GM12878 (cell line): ENCODE results near the gene RPS6KA4. TPM values are rescaled to one million over a fixed set of nuclear protein-coding genes. Genes with fewer than 3 reads are reported as not detected.

Source experiments
- ATAC-seq: fragments of 200-7000 bp; cut with Tn5 transposase; 3 replicates; pipeline ENCODE4 v1.9.1; 2020; ENCODE audit warnings: mild to moderate bottlenecking, moderate library complexity
- BruUV-seq: library from RNA; stranded (reverse); fragments of 400-500 nt; replicated peaks from 2 replicates; lab custom pipeline; 2021; lab: Mats Ljungman, UMichigan
- CTCF ChIA-PET: fragments of 300-600 bp; sonication (Branson Sonifier 250); formaldehyde crosslinking; extraction: SDS; loops from one replicate; lab custom pipeline; 2021; ENCODE audit warnings: inconsistent platforms; lab: Yijun Ruan, JAX
- POLR2A ChIA-PET: fragments of 350-600 bp; formaldehyde crosslinking; extraction: SDS; loops from one replicate; lab custom pipeline; 2021; ENCODE audit warnings: inconsistent platforms; lab: Charles Lee
- RAD21 ChIA-PET: fragments of 300-600 bp; sonication (Branson Sonifier 250); formaldehyde crosslinking; loops from one replicate; lab custom pipeline; 2023; ENCODE audit warnings: antibody characterized with exemption; ENCODE audit not compliant: unreplicated experiment; lab: Charles Lee
- SMC1A ChIA-PET: fragments of 300-600 bp; sonication (Branson Sonifier 250); formaldehyde crosslinking; loops from one replicate; lab custom pipeline; 2023; ENCODE audit not compliant: unreplicated experiment, uncharacterized antibody; lab: Charles Lee
- DNase-seq: peaks from one replicate; pipeline ENCODE4 v3.0.0-alpha.2; 2011; ENCODE audit warnings: low read depth, low spot score
- FAIRE-seq: peaks from 3 replicates; lab custom pipeline; 2011; peaks lifted over from hg19 to GRCh38; lab: Jason Lieb, UNC
- H2AFZ ChIP-seq: 2 replicates; pipeline ENCODE4 v1.6.0; 2011; ENCODE audit warnings: low read depth, low read length, control low read depth; ENCODE audit not compliant: control insufficient read depth
- H3K27ac ChIP-seq: 2 replicates; pipeline ENCODE4 v1.5.1; 2011; ENCODE audit warnings: control low read depth; ENCODE audit not compliant: control insufficient read depth, insufficient read depth
- H3K27me3 ChIP-seq, 2 experiments: replicated peaks in 1 of 2; 2 replicates each; pipeline versions ENCODE4 v1.6.0 to v1.6.1; 2011; ENCODE audit warnings: low read length in 1 of 2; ENCODE audit not compliant: control insufficient read depth in 2 of 2, insufficient read depth in 2 of 2
- H3K36me3 ChIP-seq, 2 experiments: 2 replicates each; pipeline ENCODE4 v1.5.1; 2011; ENCODE audit warnings: low read length in 1 of 2; ENCODE audit not compliant: control insufficient read depth in 2 of 2, insufficient read depth in 2 of 2
- H3K4me1 ChIP-seq: 2 replicates; pipeline ENCODE4 v1.6.1; 2011; ENCODE audit warnings: mild to moderate bottlenecking, low read length, moderate library complexity, mixed read lengths; ENCODE audit not compliant: control insufficient read depth, insufficient read depth
- H3K4me2 ChIP-seq: 2 replicates; pipeline ENCODE4 v1.6.0; 2011; ENCODE audit warnings: control low read depth; ENCODE audit not compliant: control insufficient read depth, insufficient read depth
- H3K4me3 ChIP-seq: fragments of 200-600 bp; sonication (generic); 2 replicates; pipeline ENCODE4 v1.5.1; 2016
- H3K79me2 ChIP-seq: 2 replicates; pipeline ENCODE4 v1.6.0; 2011; ENCODE audit warnings: low read length; ENCODE audit not compliant: control insufficient read depth, insufficient read depth
- H3K9ac ChIP-seq: 2 replicates; pipeline ENCODE4 v1.8.0; 2011; ENCODE audit warnings: low read length, control low read depth, mixed read lengths; ENCODE audit not compliant: control insufficient read depth, insufficient read depth
- H3K9me3 ChIP-seq: replicated peaks from 3 replicates; pipeline ENCODE4 v1.5.1; 2011; ENCODE audit warnings: mild to moderate bottlenecking, low read length; ENCODE audit not compliant: control insufficient read depth, insufficient read depth
- H4K20me1 ChIP-seq: 2 replicates; pipeline ENCODE4 v1.6.0; 2011; ENCODE audit not compliant: control insufficient read depth, insufficient read depth
- ATF7 ChIP-seq: fragments of 450-650 bp; IDR thresholded peaks from 2 replicates; pipeline ENCODE4 v1.6.1; 2016; ENCODE audit warnings: low read depth, mild to moderate bottlenecking
- BCL11A ChIP-seq: IDR thresholded peaks from 2 replicates; pipeline ENCODE4 v1.6.1; 2011; ENCODE audit warnings: low read depth, low read length
- BHLHE40 ChIP-seq, 2 experiments: fragments of 450-650 bp in 1 of 2; IDR thresholded peaks; 2 replicates each; pipeline ENCODE4 v1.6.1; 2011 to 2017; ENCODE audit warnings: low read depth in 2 of 2, borderline replicate concordance in 1 of 2, improper control_type of control experiment in 1 of 2, low read length in 1 of 2, mild to moderate bottlenecking in 1 of 2
- EZH2 ChIP-seq: IDR thresholded peaks from 2 replicates; pipeline ENCODE4 v1.6.1; 2012; ENCODE audit warnings: low read depth, mild to moderate bottlenecking, control low read depth, inconsistent platforms, low read length, borderline replicate concordance; ENCODE audit not compliant: control insufficient read depth
- LARP7 ChIP-seq: fragments of 450-650 bp; IDR thresholded peaks from 2 replicates; pipeline ENCODE4 v1.6.1; 2017; ENCODE audit warnings: mild to moderate bottlenecking
- NFYA ChIP-seq: IDR thresholded peaks from 2 replicates; pipeline ENCODE4 v1.6.1; 2011; ENCODE audit warnings: low read depth, mild to moderate bottlenecking, low read length, improper control_type of control experiment, borderline replicate concordance
- RBBP5 ChIP-seq: fragments of 200-600 bp; sonication (generic); conservative IDR thresholded peaks from 2 replicates; pipeline ENCODE4 v1.6.1; 2016
- SMAD1 ChIP-seq: fragments of 450-650 bp; IDR thresholded peaks from 2 replicates; pipeline ENCODE4 v1.6.1; 2018; ENCODE audit warnings: mild to moderate bottlenecking, low read depth; ENCODE audit not compliant: partially characterized antibody
- TAF1 ChIP-seq: IDR thresholded peaks from 2 replicates; pipeline ENCODE4 v1.6.1; 2011; ENCODE audit warnings: mild to moderate bottlenecking, low read depth, low read length, borderline replicate concordance
- WGBS: methylation state at CpG from one replicate; pipeline ENCODE4 v1.1.6; 2016; ENCODE audit warnings: low lambda C conversion rate; ENCODE audit not compliant: insufficient replicate concordance, insufficient coverage; ENCODE audit errors: missing lambda C conversion rate; 5-methylcytosine and 5-hydroxymethylcytosine counted together
- in situ Hi-C: fragments of 300-500 bp; cut with MboI; formaldehyde crosslinking; loops from 9 replicates; pipeline ENCODE4 v1.14.3; 2018; ENCODE audit warnings: mixed read lengths
- intact Hi-C: fragments of 100-400 bp; cut with micrococcal nuclease; formaldehyde crosslinking; loops from one replicate; pipeline ENCODE4 v1.14.2; 2022; ENCODE audit not compliant: unreplicated experiment
- polyA plus RNA-seq, 11 experiments: library from polyadenylated mRNA; depleted of rRNA in 4 of 11; unstranded in 6 of 11; stranded (reverse) in 5 of 11; fragments of >200 nt; fragmentation: Nextera tagmentation in 4 of 11; fragmentation: Illumina TruSeq in 1 of 11; extraction: Ambion mirVana in 4 of 11; extraction: Trizol in 1 of 11; gene quantifications; 1 replicate in 1 of 11; 2 replicates in 10 of 11; pipeline versions ENCODE4 v1.2.1 to v1.2.3, GENCODE V29; 2011 to 2016; ENCODE audit warnings: inconsistent platforms in 2 of 11, missing spikeins in 2 of 11, low read depth in 1 of 11
- total RNA-seq, 4 experiments: library from RNA; depleted of rRNA in 3 of 4; stranded (reverse); fragments of >200 nt in 3 of 4; fragmentation: Illumina TruSeq in 1 of 4; extraction: Trizol in 1 of 4; gene quantifications; 2 replicates each; pipeline versions ENCODE4 v1.2.1 to v1.2.3, GENCODE V29; 2013 to 2021
- TF ChIP-seq, protein P1 (sequence below): fragments of 450-650 bp; formaldehyde crosslinking; IDR thresholded peaks from 2 replicates; pipeline ENCODE4 v1.4.0; 2022; ENCODE audit warnings: mild to moderate bottlenecking, moderate library complexity
- TF ChIP-seq, protein P2 (sequence below): fragments of 450-650 bp; IDR thresholded peaks from 2 replicates; pipeline ENCODE4 v1.6.1; 2017; ENCODE audit warnings: low read depth, mild to moderate bottlenecking, moderate library complexity
- TF ChIP-seq, protein P3 (sequence below): IDR thresholded peaks from 2 replicates; pipeline ENCODE4 v1.6.1; 2012; ENCODE audit warnings: mild to moderate bottlenecking, low read depth, low read length

RPS6KA4 gene
- total and polyA plus RNA-seq, 10 of the 15 experiments (the other 5 are each of a cell fraction or from before 2014, with no cell fraction given): 0.34 to 32.6 (median 11.3) TPM

GRCh38 chr11:64366751-64367150, 7.8 kb downstream of the RPS6KA4 start (continued):
- TF ChIP-seq NFYA (no peak), SMAD1 (no peak), RBBP5 (no peak), ATF7 (no peak), EZH2 (no peak), TAF1 (no peak)
- TF ChIP-seq, protein P1, sequence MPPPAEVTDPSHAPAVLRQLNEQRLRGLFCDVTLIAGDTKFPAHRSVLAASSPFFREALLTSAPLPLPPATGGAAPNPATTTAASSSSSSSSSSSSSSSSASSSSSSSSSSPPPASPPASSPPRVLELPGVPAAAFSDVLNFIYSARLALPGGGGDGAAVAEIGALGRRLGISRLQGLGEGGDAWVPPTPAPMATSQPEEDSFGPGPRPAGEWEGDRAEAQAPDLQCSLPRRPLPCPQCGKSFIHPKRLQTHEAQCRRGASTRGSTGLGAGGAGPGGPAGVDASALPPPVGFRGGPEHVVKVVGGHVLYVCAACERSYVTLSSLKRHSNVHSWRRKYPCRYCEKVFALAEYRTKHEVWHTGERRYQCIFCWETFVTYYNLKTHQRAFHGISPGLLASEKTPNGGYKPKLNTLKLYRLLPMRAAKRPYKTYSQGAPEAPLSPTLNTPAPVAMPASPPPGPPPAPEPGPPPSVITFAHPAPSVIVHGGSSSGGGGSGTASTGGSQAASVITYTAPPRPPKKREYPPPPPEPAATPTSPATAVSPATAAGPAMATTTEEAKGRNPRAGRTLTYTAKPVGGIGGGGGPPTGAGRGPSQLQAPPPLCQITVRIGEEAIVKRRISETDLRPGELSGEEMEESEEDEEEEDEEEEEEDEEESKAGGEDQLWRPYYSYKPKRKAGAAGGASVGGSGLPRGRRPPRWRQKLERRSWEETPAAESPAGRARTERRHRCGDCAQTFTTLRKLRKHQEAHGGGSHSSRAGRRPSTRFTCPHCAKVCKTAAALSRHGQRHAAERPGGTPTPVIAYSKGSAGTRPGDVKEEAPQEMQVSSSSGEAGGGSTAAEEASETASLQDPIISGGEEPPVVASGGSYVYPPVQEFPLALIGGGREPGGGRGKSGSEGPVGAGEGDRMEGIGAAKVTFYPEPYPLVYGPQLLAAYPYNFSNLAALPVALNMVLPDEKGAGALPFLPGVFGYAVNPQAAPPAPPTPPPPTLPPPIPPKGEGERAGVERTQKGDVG (CRISPR knock-in tag): no peak

DNA sequence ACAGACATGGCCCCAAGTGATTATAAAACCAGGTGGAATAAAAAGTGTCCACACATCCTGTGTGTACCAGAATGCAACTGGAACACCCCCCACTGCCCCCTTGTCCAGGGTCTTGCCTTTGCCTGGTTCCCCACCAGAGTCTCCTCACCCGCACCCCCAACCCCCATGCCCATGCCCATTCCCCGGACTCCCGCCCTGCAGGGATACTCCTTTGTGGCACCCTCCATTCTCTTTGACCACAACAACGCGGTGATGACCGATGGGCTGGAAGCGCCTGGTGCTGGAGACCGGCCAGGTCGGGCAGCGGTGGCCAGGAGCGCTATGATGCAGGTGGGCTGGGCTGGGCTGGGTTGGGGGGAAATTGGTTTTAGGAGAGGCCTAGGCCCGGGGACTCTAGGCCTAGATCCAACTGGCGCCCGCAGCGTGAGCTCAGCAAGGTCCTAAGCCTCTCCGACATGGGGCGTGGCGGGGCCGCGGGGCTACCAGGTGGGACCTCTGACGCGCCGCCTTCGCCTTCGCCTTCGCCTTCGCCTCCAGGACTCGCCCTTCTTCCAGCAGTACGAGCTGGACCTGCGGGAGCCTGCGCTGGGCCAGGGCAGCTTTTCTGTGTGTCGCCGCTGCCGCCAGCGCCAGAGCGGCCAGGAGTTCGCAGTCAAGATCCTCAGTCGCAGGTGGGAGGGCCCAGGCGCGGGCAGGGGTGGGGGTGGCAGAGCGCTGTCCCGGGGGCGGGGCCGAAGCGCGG, 9.1 kb downstream of the RPS6KA4 start:
- in situ Hi-C loops (no loop called here), intact Hi-C loops (no loop called here)
- TF ChIP-seq LARP7: no peak
- TF ChIP-seq, protein P2, sequence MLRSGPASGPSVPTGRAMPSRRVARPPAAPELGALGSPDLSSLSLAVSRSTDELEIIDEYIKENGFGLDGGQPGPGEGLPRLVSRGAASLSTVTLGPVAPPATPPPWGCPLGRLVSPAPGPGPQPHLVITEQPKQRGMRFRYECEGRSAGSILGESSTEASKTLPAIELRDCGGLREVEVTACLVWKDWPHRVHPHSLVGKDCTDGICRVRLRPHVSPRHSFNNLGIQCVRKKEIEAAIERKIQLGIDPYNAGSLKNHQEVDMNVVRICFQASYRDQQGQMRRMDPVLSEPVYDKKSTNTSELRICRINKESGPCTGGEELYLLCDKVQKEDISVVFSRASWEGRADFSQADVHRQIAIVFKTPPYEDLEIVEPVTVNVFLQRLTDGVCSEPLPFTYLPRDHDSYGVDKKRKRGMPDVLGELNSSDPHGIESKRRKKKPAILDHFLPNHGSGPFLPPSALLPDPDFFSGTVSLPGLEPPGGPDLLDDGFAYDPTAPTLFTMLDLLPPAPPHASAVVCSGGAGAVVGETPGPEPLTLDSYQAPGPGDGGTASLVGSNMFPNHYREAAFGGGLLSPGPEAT: no peak
- no peak for TF ChIP-seq BCL11A
- TF ChIP-seq, protein P3, sequence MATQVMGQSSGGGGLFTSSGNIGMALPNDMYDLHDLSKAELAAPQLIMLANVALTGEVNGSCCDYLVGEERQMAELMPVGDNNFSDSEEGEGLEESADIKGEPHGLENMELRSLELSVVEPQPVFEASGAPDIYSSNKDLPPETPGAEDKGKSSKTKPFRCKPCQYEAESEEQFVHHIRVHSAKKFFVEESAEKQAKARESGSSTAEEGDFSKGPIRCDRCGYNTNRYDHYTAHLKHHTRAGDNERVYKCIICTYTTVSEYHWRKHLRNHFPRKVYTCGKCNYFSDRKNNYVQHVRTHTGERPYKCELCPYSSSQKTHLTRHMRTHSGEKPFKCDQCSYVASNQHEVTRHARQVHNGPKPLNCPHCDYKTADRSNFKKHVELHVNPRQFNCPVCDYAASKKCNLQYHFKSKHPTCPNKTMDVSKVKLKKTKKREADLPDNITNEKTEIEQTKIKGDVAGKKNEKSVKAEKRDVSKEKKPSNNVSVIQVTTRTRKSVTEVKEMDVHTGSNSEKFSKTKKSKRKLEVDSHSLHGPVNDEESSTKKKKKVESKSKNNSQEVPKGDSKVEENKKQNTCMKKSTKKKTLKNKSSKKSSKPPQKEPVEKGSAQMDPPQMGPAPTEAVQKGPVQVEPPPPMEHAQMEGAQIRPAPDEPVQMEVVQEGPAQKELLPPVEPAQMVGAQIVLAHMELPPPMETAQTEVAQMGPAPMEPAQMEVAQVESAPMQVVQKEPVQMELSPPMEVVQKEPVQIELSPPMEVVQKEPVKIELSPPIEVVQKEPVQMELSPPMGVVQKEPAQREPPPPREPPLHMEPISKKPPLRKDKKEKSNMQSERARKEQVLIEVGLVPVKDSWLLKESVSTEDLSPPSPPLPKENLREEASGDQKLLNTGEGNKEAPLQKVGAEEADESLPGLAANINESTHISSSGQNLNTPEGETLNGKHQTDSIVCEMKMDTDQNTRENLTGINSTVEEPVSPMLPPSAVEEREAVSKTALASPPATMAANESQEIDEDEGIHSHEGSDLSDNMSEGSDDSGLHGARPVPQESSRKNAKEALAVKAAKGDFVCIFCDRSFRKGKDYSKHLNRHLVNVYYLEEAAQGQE: no peak
- no peak for TF ChIP-seq BHLHE40 (IDR thresholded peaks at IDR 0.05; ENCODE audit: borderline replicate concordance in 1 of 2, low read depth in 2 of 2, low read length in 1 of 2)
- WGBS: 94% methylated on average over 34 of the region's 46 CpGs
- no peak overlapping the region for H3K4me3 ChIP-seq
- no peaks in the 10 kb centered on the region for H3K79me2 ChIP-seq
- ChIA-PET CTCF (interaction anchor here (1.8 kb wide), 1 partner anchor 13 kb away, joined by 7 read pairs; no protein-coding TSS in a partner anchor), SMC1A (no interaction called here), RAD21 (no interaction called here), POLR2A (no interaction called here)
- no TSS peak for BruUV-seq
- no peak overlapping the region for H3K9ac ChIP-seq
- H3K27ac ChIP-seq: no peak overlapping the region
- no peaks in the 10 kb centered on the region for H3K9me3 ChIP-seq
- peaks cover 2% of the 10 kb centered on the region; the same call in 1 of the 2 replicates for H3K4me1 ChIP-seq
- ATAC-seq: no peak
- no peaks in the 10 kb centered on the region for H3K27me3 ChIP-seq
- H2AFZ ChIP-seq: no peak overlapping the region
- no peak for DNase-seq
- no peak for FAIRE-seq
- peaks cover 5 to 9% of the 10 kb centered on the region in 2 experiments; a peak in 3 of 4 replicates for H3K36me3 ChIP-seq
- H3K4me2 ChIP-seq: no peak overlapping the region
- no peaks in the 10 kb centered on the region for H4K20me1 ChIP-seq
